Measurements from ENCODE around the gene CLSTN2.

GRCh38 chr3:140530131-140530530, 595.1 kb downstream of the CLSTN2 start:
- TF ChIP-seq, protein P1, sequence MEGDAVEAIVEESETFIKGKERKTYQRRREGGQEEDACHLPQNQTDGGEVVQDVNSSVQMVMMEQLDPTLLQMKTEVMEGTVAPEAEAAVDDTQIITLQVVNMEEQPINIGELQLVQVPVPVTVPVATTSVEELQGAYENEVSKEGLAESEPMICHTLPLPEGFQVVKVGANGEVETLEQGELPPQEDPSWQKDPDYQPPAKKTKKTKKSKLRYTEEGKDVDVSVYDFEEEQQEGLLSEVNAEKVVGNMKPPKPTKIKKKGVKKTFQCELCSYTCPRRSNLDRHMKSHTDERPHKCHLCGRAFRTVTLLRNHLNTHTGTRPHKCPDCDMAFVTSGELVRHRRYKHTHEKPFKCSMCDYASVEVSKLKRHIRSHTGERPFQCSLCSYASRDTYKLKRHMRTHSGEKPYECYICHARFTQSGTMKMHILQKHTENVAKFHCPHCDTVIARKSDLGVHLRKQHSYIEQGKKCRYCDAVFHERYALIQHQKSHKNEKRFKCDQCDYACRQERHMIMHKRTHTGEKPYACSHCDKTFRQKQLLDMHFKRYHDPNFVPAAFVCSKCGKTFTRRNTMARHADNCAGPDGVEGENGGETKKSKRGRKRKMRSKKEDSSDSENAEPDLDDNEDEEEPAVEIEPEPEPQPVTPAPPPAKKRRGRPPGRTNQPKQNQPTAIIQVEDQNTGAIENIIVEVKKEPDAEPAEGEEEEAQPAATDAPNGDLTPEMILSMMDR (IDR thresholded peaks at IDR 0.05; ENCODE audit: low read depth, low read length, poor library complexity, severe bottlenecking) = no peak
- no peak for TF ChIP-seq EZH2phosphoT487 (IDR thresholded peaks at IDR 0.05; ENCODE audit: borderline replicate concordance, low read length)

All from DOHH2 (cell line).